ENCODE data around the gene KRTAP4-7. TPM values are rescaled to one million over a fixed set of nuclear protein-coding genes. Genes with fewer than 3 reads are reported as not detected.
"Not testable (repeated sequence)": the region's sequence is repeated elsewhere in the genome, so short reads cannot be mapped to it uniquely, and the experiment has no call there.

The KRTAP4-7 gene
- total RNA-seq, 1 experiment from 2014 or later, result not detected

DNA sequence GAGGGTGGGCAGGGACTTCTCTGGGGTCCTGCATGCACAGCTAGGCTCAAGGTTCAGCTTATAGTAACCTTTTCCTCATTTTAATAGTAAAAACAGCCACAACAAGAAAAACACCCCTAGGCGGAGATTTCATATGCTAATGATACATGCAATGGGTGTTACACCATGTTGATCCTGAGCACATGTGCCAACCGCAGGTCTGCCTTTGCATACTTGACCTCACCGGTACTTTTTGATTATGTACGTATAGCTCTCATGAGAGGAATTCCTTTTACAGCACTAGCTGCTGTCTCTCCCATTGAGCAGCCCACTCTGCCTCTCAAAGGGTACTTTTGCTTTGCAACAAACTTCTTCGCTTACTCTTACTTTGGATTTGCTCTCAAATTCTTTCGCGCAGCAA is 12.1 kb downstream of the KRTAP4-7 start:
- Mint-ChIP-seq H3K9me3 (ENCODE audit: unreplicated experiment) (no peaks in the 10 kb centered on the region), H3K4me3 (ENCODE audit: unreplicated experiment) (no peak overlapping the region), H3K36me3 (ENCODE audit: insufficient read depth, unreplicated experiment) (no peaks in the 10 kb centered on the region), H3K27ac (ENCODE audit: low read depth, unreplicated experiment) (no peak overlapping the region), H3K27me3 (ENCODE audit: insufficient read depth, unreplicated experiment) (no peaks in the 10 kb centered on the region), H3K4me1 (ENCODE audit: insufficient read depth, unreplicated experiment) (peaks cover 19% of the 10 kb centered on the region)
- ChIA-PET CTCF (no interaction called here), POLR2A (no interaction called here)
- no TSS peak for BruUV-seq (replicated peaks)
- DNase-seq (ENCODE audit: unreplicated experiment), result no peak
- intact Hi-C loops (cut with micrococcal nuclease), result no loop called here
- TF ChIP-seq, protein P1, sequence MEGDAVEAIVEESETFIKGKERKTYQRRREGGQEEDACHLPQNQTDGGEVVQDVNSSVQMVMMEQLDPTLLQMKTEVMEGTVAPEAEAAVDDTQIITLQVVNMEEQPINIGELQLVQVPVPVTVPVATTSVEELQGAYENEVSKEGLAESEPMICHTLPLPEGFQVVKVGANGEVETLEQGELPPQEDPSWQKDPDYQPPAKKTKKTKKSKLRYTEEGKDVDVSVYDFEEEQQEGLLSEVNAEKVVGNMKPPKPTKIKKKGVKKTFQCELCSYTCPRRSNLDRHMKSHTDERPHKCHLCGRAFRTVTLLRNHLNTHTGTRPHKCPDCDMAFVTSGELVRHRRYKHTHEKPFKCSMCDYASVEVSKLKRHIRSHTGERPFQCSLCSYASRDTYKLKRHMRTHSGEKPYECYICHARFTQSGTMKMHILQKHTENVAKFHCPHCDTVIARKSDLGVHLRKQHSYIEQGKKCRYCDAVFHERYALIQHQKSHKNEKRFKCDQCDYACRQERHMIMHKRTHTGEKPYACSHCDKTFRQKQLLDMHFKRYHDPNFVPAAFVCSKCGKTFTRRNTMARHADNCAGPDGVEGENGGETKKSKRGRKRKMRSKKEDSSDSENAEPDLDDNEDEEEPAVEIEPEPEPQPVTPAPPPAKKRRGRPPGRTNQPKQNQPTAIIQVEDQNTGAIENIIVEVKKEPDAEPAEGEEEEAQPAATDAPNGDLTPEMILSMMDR (IDR thresholded peaks at IDR 0.05; ENCODE audit: unreplicated experiment), result no peak

DNA sequence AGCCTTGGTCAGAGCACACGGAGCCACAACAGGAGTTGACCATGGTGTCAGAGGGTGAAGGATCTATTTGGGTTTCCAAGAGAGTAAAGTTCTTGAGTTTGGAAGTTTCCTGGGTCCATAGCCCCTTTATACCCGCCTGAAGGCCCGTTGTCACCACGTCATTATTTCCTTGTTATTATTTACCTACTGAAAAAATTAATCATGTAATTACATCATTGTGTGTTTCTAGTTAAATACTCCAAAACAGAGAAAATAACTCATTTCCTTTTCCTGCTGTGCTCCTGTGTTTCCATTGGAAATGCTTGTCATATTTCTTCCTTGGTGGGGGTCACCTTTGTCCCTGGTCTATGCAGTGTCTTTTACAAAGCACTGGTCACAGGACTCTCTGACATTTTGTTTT is 14.1 kb downstream of the KRTAP4-7 start, which contains the start of gene KRTAP4-8:
Gene KRTAP4-8 (minus strand): TSS at position 101 of the 400 bp plus-strand sequence. CDS start 58 bp downstream, at position 43.
- peaks cover 19% of the 10 kb centered on the region for H3K4me1 Mint-ChIP-seq (ENCODE audit: insufficient read depth, unreplicated experiment)
- CTCF ChIA-PET, result no interaction called here
- H3K4me3 Mint-ChIP-seq (ENCODE audit: unreplicated experiment), result no peak within 1 kb of the TSS
- H3K27ac Mint-ChIP-seq (ENCODE audit: low read depth, unreplicated experiment), result peak within 1 kb of the TSS; percentile 46
- intact Hi-C loops (cut with micrococcal nuclease), result no loop called here
- TF ChIP-seq, protein P1 (IDR thresholded peaks at IDR 0.05; ENCODE audit: unreplicated experiment), result no peak
- no peaks in the 10 kb centered on the region for H3K36me3 Mint-ChIP-seq (ENCODE audit: insufficient read depth, unreplicated experiment)
- no peaks in the 10 kb centered on the region for H3K27me3 Mint-ChIP-seq (ENCODE audit: insufficient read depth, unreplicated experiment)
- DNase-seq (ENCODE audit: unreplicated experiment), result no peak
- BruUV-seq (replicated peaks), result no TSS peak
- H3K9me3 Mint-ChIP-seq (ENCODE audit: unreplicated experiment), result no peaks in the 10 kb centered on the region
- POLR2A ChIA-PET, result interaction anchor here (0.8 kb wide), 1 partner anchor 342 kb away, joined by 3 read pairs; no protein-coding TSS in a partner anchor

DNA sequence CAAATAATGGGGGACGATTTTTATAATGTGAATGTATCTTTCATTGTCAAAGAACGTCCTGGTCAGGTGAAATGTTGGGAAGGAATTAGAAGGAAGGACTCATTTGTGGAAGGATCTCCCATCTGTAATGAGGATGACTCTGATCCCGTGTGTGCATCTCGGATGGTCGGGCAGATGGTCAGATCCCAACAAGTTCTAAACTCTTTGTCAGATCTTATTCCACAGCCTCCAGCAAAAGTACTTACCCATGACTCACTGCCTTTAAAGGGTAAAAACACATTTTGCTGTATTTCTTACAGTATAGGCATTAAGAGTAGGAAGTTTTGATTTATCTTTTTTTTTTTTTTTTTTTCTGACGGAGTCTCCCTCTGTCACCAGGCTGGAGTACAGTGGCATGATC is 14.5 kb downstream of the KRTAP4-7 start:
- no TSS peak for BruUV-seq (replicated peaks)
- Mint-ChIP-seq H3K27me3 (ENCODE audit: insufficient read depth, unreplicated experiment) (no peaks in the 10 kb centered on the region), H3K27ac (ENCODE audit: low read depth, unreplicated experiment) (no peak overlapping the region), H3K4me1 (ENCODE audit: insufficient read depth, unreplicated experiment) (peaks cover 19% of the 10 kb centered on the region), H3K4me3 (ENCODE audit: unreplicated experiment) (no peak overlapping the region), H3K36me3 (ENCODE audit: insufficient read depth, unreplicated experiment) (no peaks in the 10 kb centered on the region), H3K9me3 (ENCODE audit: unreplicated experiment) (no peaks in the 10 kb centered on the region)
- ChIA-PET POLR2A (interaction anchor here (0.7 kb wide), 1 partner anchor 113 kb away, joined by 4 read pairs; no protein-coding TSS in a partner anchor), CTCF (no interaction called here)
- TF ChIP-seq, protein P1 (IDR thresholded peaks at IDR 0.05; ENCODE audit: unreplicated experiment), result no peak
- peak; percentile 17 for DNase-seq (ENCODE audit: unreplicated experiment)
- intact Hi-C loops (cut with micrococcal nuclease), result no loop called here

DNA sequence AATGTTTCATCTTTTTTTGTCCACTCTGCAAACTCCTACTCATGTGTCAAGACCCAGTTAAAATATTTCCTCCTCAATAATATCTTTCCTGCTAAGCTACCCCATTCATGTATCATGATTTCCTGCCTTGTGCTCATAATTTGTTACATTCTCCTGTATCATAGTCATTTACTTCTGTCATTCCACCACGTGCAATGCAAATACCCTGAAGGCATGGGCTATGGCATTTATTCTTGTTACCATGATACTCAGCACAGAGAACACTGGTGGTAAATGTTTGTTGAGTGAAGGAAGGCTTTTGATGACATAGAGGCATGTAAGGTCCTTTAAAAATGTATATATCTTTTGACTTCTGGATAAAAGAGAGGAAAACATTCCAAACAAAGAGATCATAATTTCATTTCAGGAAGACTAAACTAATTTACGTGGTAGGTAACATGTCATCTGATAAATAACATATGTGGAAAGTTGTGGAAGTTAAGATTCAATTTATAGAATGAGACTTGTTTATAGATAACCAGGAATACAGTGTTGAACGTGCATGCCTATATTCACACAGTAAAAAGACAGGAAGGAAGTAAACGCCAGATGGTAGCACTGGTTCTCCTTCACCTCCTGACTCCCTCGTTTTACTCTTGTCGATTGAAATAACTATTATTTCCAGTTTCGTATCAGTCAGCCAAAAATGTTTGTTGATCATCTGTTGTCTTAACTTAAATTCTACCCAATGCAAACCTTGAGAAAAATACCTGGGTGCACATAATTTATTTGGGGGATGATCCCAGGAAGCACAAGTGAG is 15.9 kb downstream of the KRTAP4-7 start:
- CTCF ChIA-PET; H3K4me3 Mint-ChIP-seq (ENCODE audit: unreplicated experiment); H3K9me3 Mint-ChIP-seq (ENCODE audit: unreplicated experiment); H3K27me3 Mint-ChIP-seq (ENCODE audit: insufficient read depth, unreplicated experiment); intact Hi-C loops (cut with micrococcal nuclease); H3K36me3 Mint-ChIP-seq (ENCODE audit: insufficient read depth, unreplicated experiment); BruUV-seq (replicated peaks); POLR2A ChIA-PET: not testable (repeated sequence)
- Mint-ChIP-seq H3K27ac (ENCODE audit: low read depth, unreplicated experiment) (peak overlapping the region; percentile 27), H3K4me1 (ENCODE audit: insufficient read depth, unreplicated experiment) (peaks cover 19% of the 10 kb centered on the region)
- peak; percentile 41 for DNase-seq (ENCODE audit: unreplicated experiment)
